ENCODE data around the gene CFHR4. TPM values are rescaled to one million over a fixed set of nuclear protein-coding genes. Genes with fewer than 3 reads are reported as not detected.
A peak's percentile ranks its signal among the peaks of the same experiment; 100 is the strongest.

Gene CFHR4
- total RNA-seq, 1 donor from 2014 or later, result not detected

GRCh38 chr1:196860323-196860884, 27.4 kb upstream of the CFHR4 start:
- Mint-ChIP-seq H3K4me1 (no peaks in the 10 kb centered on the region), H3K27me3 (ENCODE audit: low read depth) (peaks cover 2% of the 10 kb centered on the region), H3K4me3 (no peak overlapping the region), H3K36me3 (ENCODE audit: low read depth) (no peaks in the 10 kb centered on the region), H3K9me3 (peaks cover 2% of the 10 kb centered on the region), H3K27ac (ENCODE audit: unreplicated experiment) (peak overlapping the region; percentile 67)
- no peak for TF ChIP-seq CTCF (conservative IDR thresholded peaks at IDR 0.05)
- no peak for DNase-seq (ENCODE audit: low read depth, low spot score)

GRCh38 chr1:196861429-196861828, 26.4 kb upstream of the CFHR4 start:
- Mint-ChIP-seq H3K27me3 (ENCODE audit: low read depth) (peaks cover 2% of the 10 kb centered on the region), H3K27ac (ENCODE audit: unreplicated experiment) (no peak overlapping the region), H3K9me3 (peaks cover 2% of the 10 kb centered on the region)

GRCh38 chr1:196866974-196867373, 20.9 kb upstream of the CFHR4 start:
- Mint-ChIP-seq H3K9me3 (peaks cover 2% of the 10 kb centered on the region), H3K36me3 (ENCODE audit: low read depth) (no peaks in the 10 kb centered on the region), H3K27me3 (ENCODE audit: low read depth) (no peaks in the 10 kb centered on the region), H3K27ac (ENCODE audit: unreplicated experiment) (no peak overlapping the region), H3K4me1 (no peaks in the 10 kb centered on the region), H3K4me3 (no peak overlapping the region)
- no peak for DNase-seq (ENCODE audit: low read depth, low spot score)
- TF ChIP-seq CTCF (conservative IDR thresholded peaks at IDR 0.05), result no peak

More at GRCh38 chr1:196861429-196861828, 26.4 kb upstream of the CFHR4 start:
- no peak for DNase-seq (ENCODE audit: low read depth, low spot score)
- no peaks in the 10 kb centered on the region for H3K4me1 Mint-ChIP-seq
- H3K4me3 Mint-ChIP-seq, result no peak overlapping the region
- no peaks in the 10 kb centered on the region for H3K36me3 Mint-ChIP-seq (ENCODE audit: low read depth)
- TF ChIP-seq CTCF (conservative IDR thresholded peaks at IDR 0.05), result no peak

- H3K9me3 Mint-ChIP-seq, result no peaks in the 10 kb centered on the region
- no peaks in the 10 kb centered on the region for H3K36me3 Mint-ChIP-seq (ENCODE audit: low read depth)
- TF ChIP-seq CTCF (conservative IDR thresholded peaks at IDR 0.05), result no peak
- H3K4me3 Mint-ChIP-seq, result no peak overlapping the region
- peaks cover 17% of the 10 kb centered on the region for H3K27me3 Mint-ChIP-seq (ENCODE audit: low read depth)
- H3K27ac Mint-ChIP-seq (ENCODE audit: unreplicated experiment), result no peak overlapping the region
- no peaks in the 10 kb centered on the region for H3K4me1 Mint-ChIP-seq
- DNase-seq (ENCODE audit: low read depth, low spot score), result no peak
Measured at GRCh38 chr1:196873385-196873784, 14.5 kb upstream of the CFHR4 start.

GRCh38 chr1:196875935-196876334, 11.9 kb upstream of the CFHR4 start:
- no peaks in the 10 kb centered on the region for H3K4me1 Mint-ChIP-seq
- H3K9me3 Mint-ChIP-seq, result no peaks in the 10 kb centered on the region
- peaks cover 39% of the 10 kb centered on the region for H3K27me3 Mint-ChIP-seq (ENCODE audit: low read depth)
- H3K27ac Mint-ChIP-seq (ENCODE audit: unreplicated experiment), result no peak overlapping the region
- H3K4me3 Mint-ChIP-seq, result no peak overlapping the region
- H3K36me3 Mint-ChIP-seq (ENCODE audit: low read depth), result no peaks in the 10 kb centered on the region
- no peak for DNase-seq (ENCODE audit: low read depth, low spot score)
- no peak for TF ChIP-seq CTCF (conservative IDR thresholded peaks at IDR 0.05)
